GM12892 (cell line): ENCODE results near the gene NFILZ.

ENCODE experiments used
- POLR2A ChIP-seq: IDR thresholded peaks from 2 replicates; pipeline ENCODE4 v1.6.1; 2011; ENCODE audit warnings: low read depth, low read length, control low read depth
- POLR2AphosphoS5 ChIP-seq: IDR thresholded peaks from 2 replicates; pipeline ENCODE4 v1.6.1; 2011; ENCODE audit warnings: low read depth, low read length, control low read depth
- TAF1 ChIP-seq: IDR thresholded peaks from 2 replicates; pipeline ENCODE4 v1.6.1; 2011; ENCODE audit warnings: low read depth, mild to moderate bottlenecking, control low read depth, low read length, borderline replicate concordance

- no peak for TF ChIP-seq POLR2A
- TF ChIP-seq POLR2AphosphoS5: no peak
- TF ChIP-seq TAF1: no peak
These were observed 17.6 kb upstream of the NFILZ start for GRCh38 chr19:8612807-8613171.
